HCT116 (cell line): ENCODE data around the gene LAMTOR5. TPM values are rescaled to one million over a fixed set of nuclear protein-coding genes. Genes with fewer than 3 reads are reported as not detected.

Source experiments
- ATAC-seq: fragments of 200-7000 bp; cut with Tn5 transposase; 2 replicates; pipeline ENCODE4 v1.9.1; 2020; ENCODE audit warnings: mild to moderate bottlenecking, moderate library complexity
- BruUV-seq: library from RNA; stranded (reverse); fragments of 400-500 nt; replicated peaks from 2 replicates; lab custom pipeline; 2021; lab: Mats Ljungman, UMichigan
- CTCF ChIA-PET: fragments of 300-600 bp; sonication (Branson Sonifier 250); formaldehyde crosslinking; loops from one replicate; lab custom pipeline; 2021; ENCODE audit warnings: antibody characterized with exemption; lab: Charles Lee
- POLR2A ChIA-PET: fragments of 300-600, 350-600 bp; sonication (Branson Sonifier 250); formaldehyde crosslinking; loops from one replicate; lab custom pipeline; 2021; ENCODE audit warnings: antibody characterized with exemption; lab: Charles Lee
- RAD21 ChIA-PET, 2 experiments: fragments of 300-600 bp; sonication (Branson Sonifier 250); formaldehyde crosslinking; loops; one replicate each; lab custom pipeline; 2023; ENCODE audit warnings: low total read pairs in 2 of 2; ENCODE audit not compliant: uncharacterized antibody in 2 of 2, unreplicated experiment in 2 of 2, low non-redundant PET in 1 of 2; lab: Charles Lee
- DNase-seq: peaks from one replicate; pipeline ENCODE4 v3.0.0-alpha.2; 2010; ENCODE audit warnings: low read depth, low spot score
- H2AFZ ChIP-seq: fragments of 200-600 bp; shearing (Covaris generic), sonication (generic); 2 replicates; pipeline ENCODE4 v1.6.1; 2017; ENCODE audit warnings: low read depth, mixed run types, mixed read lengths, antibody characterized with exemption, low read length; ENCODE audit not compliant: poor library complexity, severe bottlenecking
- H3K27ac ChIP-seq: 2 replicates; pipeline ENCODE4 v1.5.1; 2012; ENCODE audit warnings: low read depth, low read length
- H3K27me3 ChIP-seq: fragments of 200-600 bp; sonication (generic); 2 replicates; pipeline ENCODE4 v1.6.1; 2016; ENCODE audit warnings: mixed run types, low read length, mixed read lengths; ENCODE audit not compliant: insufficient read depth
- H3K36me3 ChIP-seq, 2 experiments: fragments of 200-500 bp in 1 of 2; fragments of 200-600 bp in 1 of 2; sonication (Bioruptor generic) in 1 of 2; sonication (generic) in 1 of 2; 2 replicates each; pipeline versions ENCODE4 v1.5.1 to v1.6.1; 2014 to 2016; ENCODE audit warnings: low read length in 2 of 2, inconsistent platforms in 1 of 2, mixed read lengths in 1 of 2, mixed run types in 1 of 2; ENCODE audit not compliant: insufficient read depth in 2 of 2, control insufficient read depth in 1 of 2
- H3K4me1 ChIP-seq, 2 experiments: fragments of 200-600 bp in 1 of 2; sonication (generic) in 1 of 2; 2 replicates each; pipeline versions ENCODE4 v1.5.1 to v1.6.1; 2012 to 2017; ENCODE audit warnings: low read length in 2 of 2, inconsistent platforms in 1 of 2, mild to moderate bottlenecking in 1 of 2, mixed read lengths in 1 of 2, mixed run types in 1 of 2, moderate library complexity in 1 of 2; ENCODE audit not compliant: insufficient read depth in 2 of 2, control insufficient read depth in 1 of 2
- H3K4me2 ChIP-seq: fragments of 200-600 bp; sonication (generic); 2 replicates; pipeline ENCODE4 v1.6.1; 2017; ENCODE audit warnings: mixed run types, low read length, mixed read lengths
- H3K4me3 ChIP-seq, 2 experiments: fragments of 200-600 bp in 1 of 2; sonication (generic) in 1 of 2; replicated peaks in 1 of 2; 2 replicates each; pipeline ENCODE4 v1.5.1; 2011 to 2016; ENCODE audit warnings: low read length in 2 of 2, control low read depth in 1 of 2, low read depth in 1 of 2, mild to moderate bottlenecking in 1 of 2, mixed read lengths in 1 of 2, mixed run types in 1 of 2
- H3K79me2 ChIP-seq: fragments of 200-600 bp; sonication (generic); 2 replicates; pipeline ENCODE4 v1.6.1; 2017; ENCODE audit warnings: mild to moderate bottlenecking, mixed run types, low read length, moderate library complexity, mixed read lengths; ENCODE audit not compliant: insufficient read depth
- H3K9ac ChIP-seq: fragments of 200-600 bp; sonication (generic); 2 replicates; pipeline ENCODE4 v1.6.1; 2016; ENCODE audit warnings: low read length, mixed read lengths
- H3K9me2 ChIP-seq: fragments of 200-600 bp; sonication (generic), shearing (Covaris generic); 2 replicates; pipeline ENCODE4 v1.6.1; 2017; ENCODE audit warnings: mixed run types, mild to moderate bottlenecking, moderate library complexity; ENCODE audit not compliant: insufficient read depth
- H3K9me3 ChIP-seq, 2 experiments: fragments of 200-500 bp in 1 of 2; fragments of 200-600 bp in 1 of 2; sonication (Bioruptor generic) in 1 of 2; sonication (generic) in 1 of 2; 2 replicates each; pipeline ENCODE4 v1.6.1; 2014 to 2017; ENCODE audit warnings: low read length in 2 of 2, mixed read lengths in 2 of 2, inconsistent platforms in 1 of 2, low read depth in 1 of 2, mild to moderate bottlenecking in 1 of 2, mixed run types in 1 of 2, moderate library complexity in 1 of 2; ENCODE audit not compliant: control insufficient read depth in 1 of 2, insufficient read depth in 1 of 2
- H4K20me1 ChIP-seq: fragments of 200-600 bp; sonication (generic), shearing (Covaris generic); 2 replicates; pipeline ENCODE4 v1.6.1; 2017; ENCODE audit warnings: mixed run types, mild to moderate bottlenecking, moderate library complexity; ENCODE audit not compliant: insufficient read depth
- CEBPB ChIP-seq: IDR thresholded peaks from 2 replicates; pipeline ENCODE4 v1.6.1; 2012; ENCODE audit warnings: low read depth
- EGR1 ChIP-seq: IDR thresholded peaks from 2 replicates; pipeline ENCODE4 v1.6.1; 2012; ENCODE audit warnings: low read depth
- FOSL1 ChIP-seq: IDR thresholded peaks from 2 replicates; pipeline ENCODE4 v1.6.1; 2012; ENCODE audit warnings: low read depth
- REST ChIP-seq: IDR thresholded peaks from 2 replicates; pipeline ENCODE4 v1.6.1; 2012; ENCODE audit warnings: low read depth
- SP1 ChIP-seq: IDR thresholded peaks from 2 replicates; pipeline ENCODE4 v1.6.1; 2012; ENCODE audit warnings: low read depth
- SRF ChIP-seq: IDR thresholded peaks from 2 replicates; pipeline ENCODE4 v1.6.1; 2012; ENCODE audit warnings: low read depth
- YY1 ChIP-seq: IDR thresholded peaks from 2 replicates; pipeline ENCODE4 v1.6.1; 2011; ENCODE audit warnings: low read length, low read depth, moderate library complexity, mild to moderate bottlenecking; ENCODE audit not compliant: insufficient replicate concordance; ENCODE audit errors: extremely low read depth
- ZBTB33 ChIP-seq: IDR thresholded peaks from 2 replicates; pipeline ENCODE4 v1.6.1; 2011; ENCODE audit warnings: mild to moderate bottlenecking, low read length, moderate library complexity; ENCODE audit not compliant: insufficient replicate concordance; ENCODE audit errors: extremely low read depth
- intact Hi-C: fragments of 100-400 bp; cut with micrococcal nuclease; formaldehyde crosslinking; loops from 2 replicates; pipeline ENCODE4 v1.10.0; 2022
- total RNA-seq: library from RNA; stranded (reverse); gene quantifications from one replicate; pipeline ENCODE4 v1.2.1, GENCODE V29; 2021; ENCODE audit not compliant: unreplicated experiment

The LAMTOR5 gene
- total RNA-seq, 1 experiment from 2014 or later, result 137 TPM

- peaks cover 6% of the 10 kb centered on the region in 2 experiments; a peak in 2 of 4 replicates for H3K4me1 ChIP-seq
- H3K27me3 ChIP-seq, result no peaks in the 10 kb centered on the region
- no peaks in the 10 kb centered on the region for H3K9me3 ChIP-seq
- H3K79me2 ChIP-seq, result peaks cover 99% of the 10 kb centered on the region
- no peak for DNase-seq
- H3K27ac ChIP-seq, result no peak overlapping the region
- TF ChIP-seq SP1, result no peak
- no peak for TF ChIP-seq ZBTB33
- TF ChIP-seq YY1, result no peak
- TF ChIP-seq CEBPB, result no peak
- TF ChIP-seq SRF, result no peak
- no peak for TF ChIP-seq EGR1
- no peaks in the 10 kb centered on the region for H3K9me2 ChIP-seq
- intact Hi-C loops, result no loop called here
- no peak for ATAC-seq
- H3K4me2 ChIP-seq, result no peak overlapping the region
- H2AFZ ChIP-seq, result no peak overlapping the region
- ChIA-PET RAD21 (no interaction called here), CTCF (no interaction called here), POLR2A (interaction anchor here (0.8 kb wide), 1 partner anchor 22 kb away, joined by 4 read pairs; the partner anchor contains the start of gene RBM15)
- H3K9ac ChIP-seq, result no peak overlapping the region
- peaks cover 17 to 20% of the 10 kb centered on the region in 2 experiments; a peak in 3 of 4 replicates for H3K36me3 ChIP-seq
- H4K20me1 ChIP-seq, result no peaks in the 10 kb centered on the region
- H3K4me3 ChIP-seq, result no peak overlapping the region
- no TSS peak for BruUV-seq
These were observed 47.1 kb downstream of the LAMTOR5 start for GRCh38 chr1:110360431-110360830.

GRCh38 chr1:110356379-110356778, 51.1 kb downstream of the LAMTOR5 start:
- peaks cover 12 to 17% of the 10 kb centered on the region in 2 experiments; a peak in 2 of 4 replicates for H3K36me3 ChIP-seq
- ATAC-seq, result no peak
- RAD21 ChIA-PET, result no interaction called here
- peaks cover 6% of the 10 kb centered on the region in 2 experiments; a peak in 2 of 4 replicates for H3K4me1 ChIP-seq
- H3K27ac ChIP-seq, result no peak overlapping the region
- H3K79me2 ChIP-seq, result peaks cover 98% of the 10 kb centered on the region
- no TSS peak for BruUV-seq
- H3K9me2 ChIP-seq, result no peaks in the 10 kb centered on the region
- no peak overlapping the region for H2AFZ ChIP-seq
- no peak for DNase-seq
- intact Hi-C loops, result no loop called here
- TF ChIP-seq FOSL1, result peak; percentile 26; the same call in 1 of the 2 replicates
- no peak for TF ChIP-seq REST
- H4K20me1 ChIP-seq, result peaks cover 10% of the 10 kb centered on the region; the same call in 1 of the 2 replicates
- no peaks in the 10 kb centered on the region for H3K27me3 ChIP-seq
- POLR2A ChIA-PET, result no interaction called here
- no peaks in the 10 kb centered on the region for H3K9me3 ChIP-seq
- CTCF ChIA-PET, result no interaction called here
- H3K9ac ChIP-seq, result no peak overlapping the region
- H3K4me3 ChIP-seq, result no peak overlapping the region
- H3K4me2 ChIP-seq, result no peak overlapping the region
